Left kidney (tissue), 2 donors: ENCODE data around the gene SPEG. TPM values are rescaled to one million over a fixed set of nuclear protein-coding genes. Genes with fewer than 3 reads are reported as not detected.
A peak's percentile ranks its signal among the peaks of the same experiment; 100 is the strongest.

Experiments used
- DNase-seq: peaks from one replicate; pipeline ENCODE4 v3.0.0-alpha.2; 2013
- polyA plus RNA-seq: library from polyadenylated mRNA; unstranded; fragments of 120-200 nt; gene quantifications from one replicate; pipeline ENCODE4 v1.2.1, GENCODE V29; 2013; ENCODE audit not compliant: insufficient read length

SPEG gene
- polyA plus RNA-seq, 1 donor = 10.8 TPM

DNA sequence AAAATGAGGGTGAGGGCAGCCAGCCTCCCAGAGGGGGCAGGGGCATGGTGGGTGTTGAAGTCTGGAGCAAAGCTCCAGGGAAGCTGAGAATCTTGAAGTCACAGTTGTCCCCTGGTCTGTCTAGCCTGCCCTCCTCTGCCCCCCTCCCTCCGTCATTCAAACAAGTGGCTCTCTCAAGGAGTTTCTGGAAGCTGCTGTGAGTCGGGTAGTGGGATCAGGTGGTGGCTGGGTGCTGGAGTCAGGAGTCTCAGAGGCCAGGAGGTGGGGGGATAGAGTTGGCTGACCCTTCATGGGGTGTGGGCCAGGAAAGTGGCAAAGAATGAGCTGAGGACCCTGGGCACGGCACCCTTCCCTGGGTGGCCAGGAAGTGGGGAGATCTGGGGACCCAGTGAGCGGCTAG is 79.1 kb downstream of the SPEG start:
- no peak for DNase-seq

DNA sequence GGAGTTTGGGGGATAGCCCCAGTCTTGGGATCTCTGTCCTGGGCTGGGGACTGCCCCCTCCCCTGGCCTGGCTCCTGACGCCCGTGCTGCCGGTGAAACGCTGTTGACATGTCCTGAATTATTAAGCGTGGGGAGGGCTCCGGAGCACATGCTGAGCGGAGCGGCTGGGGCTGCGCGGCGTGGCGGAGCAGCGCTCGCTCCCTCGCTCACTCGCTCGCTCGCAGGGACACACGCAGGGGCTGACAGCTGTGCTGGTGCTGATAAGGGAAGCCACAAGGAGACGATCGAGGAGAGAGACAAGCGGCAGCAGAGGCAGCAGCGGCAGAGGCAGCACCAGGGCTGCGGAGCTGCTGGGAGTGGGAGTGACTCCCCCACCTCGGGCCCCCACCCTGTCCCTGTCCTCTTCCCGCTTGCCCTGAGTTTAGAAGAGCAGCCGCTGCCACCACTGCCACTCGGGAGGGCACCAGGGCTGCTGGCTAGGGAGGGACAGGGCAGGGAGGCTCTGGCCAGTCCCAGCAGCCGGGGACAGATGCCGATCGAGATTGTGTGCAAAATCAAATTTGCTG is 79.6 kb downstream of the SPEG start, which contains the start of gene ASIC4:
ASIC4 (plus strand) TSS at position 287 of the 566 bp plus-strand sequence; CDS start at position 530, 243 bp downstream.
- no peak for DNase-seq

DNA sequence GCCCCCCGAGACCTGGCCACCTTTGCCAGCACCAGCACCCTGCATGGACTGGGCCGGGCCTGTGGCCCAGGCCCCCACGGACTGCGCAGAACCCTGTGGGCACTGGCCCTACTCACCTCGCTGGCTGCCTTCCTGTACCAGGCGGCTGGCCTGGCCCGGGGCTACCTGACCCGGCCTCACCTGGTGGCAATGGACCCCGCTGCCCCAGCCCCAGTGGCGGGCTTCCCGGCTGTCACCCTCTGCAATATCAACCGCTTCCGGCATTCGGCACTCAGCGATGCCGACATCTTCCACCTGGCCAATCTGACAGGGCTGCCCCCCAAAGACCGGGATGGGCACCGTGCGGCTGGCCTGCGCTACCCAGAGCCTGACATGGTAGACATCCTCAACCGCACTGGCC is 80.2 kb downstream of the SPEG start:
- DNase-seq = no peak

DNA sequence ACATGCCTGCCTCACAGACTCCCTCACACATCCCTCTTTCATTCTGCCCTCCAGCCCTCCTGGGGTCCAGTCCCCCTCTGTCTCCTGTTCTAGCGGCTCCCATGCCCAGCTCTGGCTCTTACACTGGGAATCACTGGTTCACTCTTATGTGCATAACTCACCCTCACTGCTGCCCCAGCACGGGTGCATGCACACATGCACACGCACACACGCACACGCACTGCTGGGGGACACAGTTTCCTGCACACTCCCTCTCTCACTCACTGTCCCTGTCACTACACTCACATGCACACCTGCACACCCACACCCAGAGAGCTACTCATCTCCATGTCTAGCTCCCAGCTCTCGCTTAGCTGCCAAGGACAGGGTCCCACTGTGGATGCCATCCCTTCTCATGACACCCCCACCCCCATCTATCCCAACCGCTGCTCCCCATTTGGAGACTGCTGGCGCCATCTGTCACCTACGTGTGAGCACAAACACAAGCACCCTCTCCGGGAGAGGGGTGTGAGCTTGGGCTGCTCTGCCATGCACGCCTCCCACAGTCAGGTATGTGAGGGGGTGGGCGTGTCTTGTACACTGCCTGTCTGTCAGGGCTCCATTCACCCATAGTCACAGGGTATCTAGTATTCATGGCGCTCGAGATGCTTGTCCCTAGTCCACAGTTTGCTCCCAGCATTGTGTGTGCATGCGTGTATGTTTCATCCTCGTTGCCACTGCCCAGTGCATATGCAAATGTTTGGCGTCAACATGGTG is 81.4 kb downstream of the SPEG start:
- no peak for DNase-seq

DNA sequence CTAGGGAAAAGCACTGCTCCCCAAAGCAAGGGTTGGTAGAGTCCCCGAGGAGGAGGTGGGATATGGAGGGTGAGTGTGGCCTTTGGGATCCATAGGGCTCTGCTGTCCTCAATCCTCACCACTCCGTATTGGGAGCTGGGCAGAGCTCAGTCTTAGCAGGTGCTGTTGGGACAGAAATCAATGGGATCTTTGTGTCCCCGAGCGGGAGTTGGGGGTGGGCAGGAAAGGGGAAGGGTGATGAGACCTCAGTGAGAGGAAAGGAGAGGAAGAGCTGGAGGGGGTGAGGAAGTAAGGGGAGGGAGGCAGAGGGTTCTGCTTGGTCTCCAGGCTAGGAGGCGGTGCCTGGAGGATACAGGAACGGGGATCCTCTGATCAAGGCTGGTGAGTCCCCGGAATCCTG is 82.2 kb downstream of the SPEG start:
- no peak for DNase-seq

DNA sequence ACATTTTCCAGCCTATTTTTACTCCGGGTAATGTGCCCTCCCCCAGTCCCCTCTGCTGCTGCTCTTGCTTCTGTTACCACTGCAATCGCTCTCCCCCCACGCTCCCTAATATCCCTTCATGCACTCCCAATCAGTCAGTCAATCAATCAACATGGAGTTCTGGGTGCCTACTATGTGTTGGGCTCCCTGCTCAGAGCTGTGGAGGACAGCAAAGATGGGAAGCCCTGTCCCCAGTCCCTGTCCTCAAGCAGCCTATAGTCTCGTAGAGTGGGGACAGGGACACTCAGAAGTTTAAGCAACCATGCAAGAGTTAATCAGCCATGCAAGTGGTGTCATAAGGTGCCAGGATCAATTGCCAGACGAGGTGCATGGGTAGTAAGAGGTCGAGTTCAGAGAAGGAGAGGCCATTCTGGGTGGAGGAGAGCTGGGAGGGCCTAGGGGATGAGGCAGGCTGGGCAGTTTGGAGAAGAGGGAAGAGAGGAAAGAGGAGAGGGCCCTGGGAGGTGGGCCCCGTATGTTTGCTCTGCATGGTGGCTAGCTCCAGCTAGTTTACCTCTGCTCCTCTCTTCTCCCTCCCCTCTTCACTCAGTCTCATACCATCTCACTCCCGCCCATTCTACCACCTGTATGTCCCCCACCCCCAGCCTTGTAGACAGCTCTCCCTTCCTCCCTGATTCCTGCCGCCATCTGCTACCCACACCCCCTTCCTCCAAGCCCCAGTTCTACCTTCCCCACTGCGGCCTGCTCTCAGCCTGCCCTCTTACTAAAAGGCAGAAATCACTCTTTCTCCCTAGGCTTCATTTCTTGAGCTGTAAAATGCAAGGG is 83.5 kb downstream of the SPEG start:
- DNase-seq = no peak

DNA sequence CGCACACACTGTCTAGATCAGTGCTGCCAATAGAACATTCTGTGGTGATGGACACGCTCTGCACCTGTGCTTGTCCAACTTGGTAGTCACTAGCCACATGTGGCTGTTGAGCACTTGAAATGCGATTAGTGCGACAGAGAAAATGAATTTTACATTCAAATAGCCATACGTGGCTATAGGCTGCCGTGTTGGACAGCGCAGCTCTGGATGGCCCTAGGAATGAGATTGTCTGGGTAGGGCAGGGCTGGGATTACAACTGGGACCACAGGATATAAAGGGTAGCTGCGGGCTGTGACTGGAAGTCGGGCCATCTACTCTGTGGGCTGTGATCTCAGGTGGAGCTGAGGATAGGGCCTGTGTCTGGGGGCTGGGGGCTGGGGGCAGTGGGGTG is 84.9 kb downstream of the SPEG start:
- DNase-seq = no peak

DNA sequence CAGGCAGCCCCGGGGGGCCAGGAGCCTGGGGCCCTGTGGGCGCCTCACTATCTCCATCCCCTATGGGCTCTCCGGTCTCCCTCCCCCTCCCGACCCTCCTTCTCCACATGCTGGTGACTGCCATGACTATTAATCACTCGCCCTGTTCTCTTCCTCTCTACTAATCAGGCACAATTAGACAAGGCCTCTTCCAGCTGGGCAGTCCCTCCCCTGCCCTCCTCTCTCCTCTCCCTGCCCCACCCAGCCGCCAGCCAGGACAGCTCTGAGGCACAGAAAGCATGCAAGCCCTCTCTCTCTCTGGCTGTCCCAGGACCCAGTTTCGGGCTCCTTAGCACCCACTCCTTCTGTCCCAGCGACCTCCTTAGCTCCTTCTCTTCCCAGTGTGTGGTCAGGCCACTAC is 85.4 kb downstream of the SPEG start:
- DNase-seq = no peak

DNA sequence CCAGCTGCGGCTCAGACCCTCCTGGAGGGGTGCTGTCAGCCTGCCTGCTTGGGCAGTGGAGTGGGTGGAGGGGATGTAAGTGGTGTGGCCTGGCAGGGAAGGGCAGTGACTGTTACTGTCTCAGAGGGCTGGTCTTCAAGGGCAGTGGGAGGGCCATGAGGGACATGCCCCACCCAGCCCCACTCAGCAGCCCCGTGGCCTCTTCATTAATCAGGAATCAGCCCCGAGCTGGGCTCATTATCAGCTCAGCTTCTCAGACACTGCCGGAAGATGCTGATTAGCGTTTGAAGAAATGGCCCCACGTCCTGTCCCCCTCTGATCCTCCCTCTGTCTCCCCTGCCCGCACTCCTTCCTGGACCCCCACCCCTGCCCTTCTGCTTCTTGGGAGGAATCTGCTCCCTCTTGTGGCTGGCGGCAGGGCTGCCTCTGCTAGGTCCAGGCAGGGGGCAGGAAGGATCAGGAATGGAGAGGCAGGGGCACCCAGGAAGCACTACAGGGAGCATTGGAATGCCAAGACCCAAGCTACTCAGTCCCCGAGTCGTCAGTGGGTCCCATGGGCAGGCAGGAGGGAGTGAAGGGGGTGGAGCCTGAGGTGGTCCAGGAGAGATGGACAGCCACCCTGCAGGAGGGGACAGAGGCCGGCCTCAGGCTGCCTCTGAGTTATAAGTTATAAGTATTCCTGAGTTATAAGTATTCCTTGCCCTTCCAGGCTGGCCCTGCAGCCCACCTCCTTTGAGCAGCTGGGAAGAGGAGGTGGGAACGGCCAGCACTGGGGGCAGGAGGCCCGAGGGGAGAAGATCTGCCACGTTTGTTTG is 86.6 kb downstream of the SPEG start:
- no peak for DNase-seq

DNA sequence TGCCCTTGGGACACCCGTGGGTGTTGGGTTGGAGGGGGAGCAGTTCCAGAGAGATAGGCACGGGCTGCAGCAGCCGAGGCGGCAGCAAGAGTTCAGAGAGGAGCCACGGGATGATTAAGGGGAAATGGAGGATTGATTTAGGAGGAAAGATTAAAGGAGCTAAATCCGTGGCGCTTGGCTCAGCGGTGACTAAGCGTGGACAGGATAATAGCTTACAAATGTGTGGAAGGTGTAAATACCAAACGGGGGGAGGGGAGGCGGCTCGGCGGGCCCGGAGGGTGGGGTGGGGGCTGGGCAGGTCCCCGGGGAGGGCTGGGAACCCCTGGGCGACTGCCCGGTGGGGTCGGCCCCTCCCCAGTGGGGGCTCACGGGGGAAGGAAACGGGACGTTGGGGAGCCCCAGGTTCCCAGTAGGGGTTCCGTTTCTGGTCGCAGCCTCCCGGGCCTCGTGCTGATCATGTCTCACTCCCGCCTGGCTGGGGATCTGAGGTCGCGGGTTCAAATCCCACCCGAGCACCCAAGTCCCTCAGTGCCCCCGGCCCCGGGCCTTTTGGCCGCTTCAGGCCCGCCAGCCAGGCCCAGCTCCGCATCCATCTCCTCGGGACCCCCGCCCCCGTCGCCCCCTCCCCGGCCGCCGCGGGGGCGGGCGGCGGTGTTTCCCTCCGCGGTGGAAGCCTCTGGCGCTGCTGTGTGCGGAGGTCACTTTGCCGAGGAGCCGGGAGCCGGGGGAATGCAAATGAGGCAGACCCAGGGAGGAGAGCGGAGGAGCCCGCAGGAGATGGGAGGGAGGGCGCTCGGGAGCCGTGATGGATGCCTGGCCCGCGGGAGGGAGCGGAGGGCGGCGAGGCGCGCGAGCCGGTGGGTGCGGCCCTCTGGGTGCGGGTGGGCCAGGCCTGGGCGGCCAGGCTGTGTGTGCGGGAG is 87.7 kb downstream of the SPEG start:
- no peak for DNase-seq

DNA sequence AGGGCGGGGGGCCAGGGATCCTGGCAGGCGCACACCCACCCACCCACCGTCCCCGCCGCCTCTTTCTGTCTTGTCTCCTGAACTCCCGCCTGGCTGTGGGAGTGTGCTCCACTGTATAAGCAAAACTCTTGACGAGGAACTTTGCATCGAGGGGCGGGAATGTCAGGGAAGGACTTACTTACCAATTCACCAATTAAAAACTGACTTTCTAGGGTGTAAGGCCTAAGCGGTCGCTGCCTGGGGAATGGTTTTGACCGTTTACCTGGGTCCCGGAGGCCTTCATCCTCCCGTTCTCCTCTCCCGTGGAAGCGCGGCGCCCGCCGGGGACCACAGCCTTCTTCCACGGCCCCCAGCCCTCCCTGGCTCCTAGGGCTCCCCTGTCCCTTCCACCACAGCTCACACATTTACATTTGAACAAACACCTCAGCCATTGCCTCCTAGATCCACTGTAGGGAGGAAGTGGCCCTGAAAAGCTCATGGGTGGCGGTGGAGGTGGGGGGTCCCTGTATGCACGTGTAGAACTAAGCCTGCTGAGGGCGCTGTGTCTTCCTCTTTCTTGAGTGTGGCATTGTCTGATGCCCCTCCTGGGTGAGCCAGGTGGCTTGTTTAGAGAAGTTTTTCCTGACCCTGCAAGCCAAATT is 88.5 kb downstream of the SPEG start:
- DNase-seq = no peak

DNA sequence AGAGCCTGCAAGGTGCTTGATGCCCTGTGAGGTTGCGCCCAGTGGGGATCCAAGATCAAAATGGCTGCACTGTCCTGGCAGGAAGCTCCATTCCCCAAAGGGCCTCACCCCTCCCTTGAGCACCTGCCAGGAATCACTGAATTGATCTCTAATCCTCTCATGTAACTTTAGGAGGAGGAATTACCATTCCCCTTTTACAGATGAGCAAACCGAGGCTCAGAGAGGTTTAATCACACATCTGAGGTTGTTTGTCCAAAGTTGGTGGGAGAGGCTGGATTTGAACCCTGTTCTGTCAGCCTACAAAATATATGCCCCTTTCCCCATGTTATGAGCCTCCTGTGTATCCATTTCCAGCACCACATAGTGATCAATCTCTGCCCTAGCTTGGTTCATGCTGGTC is 90.2 kb downstream of the SPEG start:
- no peak for DNase-seq

DNA sequence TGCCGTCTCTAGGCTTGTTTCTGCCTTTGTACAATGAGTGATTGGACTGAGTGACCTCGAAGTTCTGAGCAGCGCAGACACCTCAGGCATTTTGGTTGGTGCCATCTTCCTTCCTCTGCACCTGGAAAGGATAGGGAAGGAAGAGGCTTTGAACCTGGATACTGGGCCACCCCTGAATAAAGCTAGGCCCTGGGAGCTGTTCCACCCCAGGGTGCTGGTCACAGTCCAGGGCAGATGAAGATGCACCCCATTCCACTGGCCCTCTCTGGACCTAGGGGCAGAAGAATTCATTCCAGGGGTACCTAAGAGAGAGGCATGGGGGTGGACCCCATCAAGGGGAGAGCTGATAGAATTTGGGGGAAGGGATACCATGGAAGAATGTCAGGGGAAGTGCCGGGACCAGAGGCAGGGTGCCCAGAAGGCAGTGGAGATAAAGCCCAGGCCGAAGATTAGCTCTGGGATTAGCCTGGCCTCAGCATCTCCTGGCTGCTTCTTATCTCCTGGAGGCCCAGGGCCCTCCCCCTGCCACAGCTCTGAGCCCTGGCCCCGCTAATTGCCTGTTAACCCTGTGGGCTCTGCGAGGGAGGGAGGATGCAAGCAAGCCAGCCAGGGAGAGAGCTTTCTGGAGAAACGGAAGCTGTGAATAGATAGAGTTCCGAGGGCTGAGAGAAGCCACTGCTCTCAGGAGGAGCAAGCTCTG is 91.0 kb downstream of the SPEG start:
- DNase-seq = no peak

DNA sequence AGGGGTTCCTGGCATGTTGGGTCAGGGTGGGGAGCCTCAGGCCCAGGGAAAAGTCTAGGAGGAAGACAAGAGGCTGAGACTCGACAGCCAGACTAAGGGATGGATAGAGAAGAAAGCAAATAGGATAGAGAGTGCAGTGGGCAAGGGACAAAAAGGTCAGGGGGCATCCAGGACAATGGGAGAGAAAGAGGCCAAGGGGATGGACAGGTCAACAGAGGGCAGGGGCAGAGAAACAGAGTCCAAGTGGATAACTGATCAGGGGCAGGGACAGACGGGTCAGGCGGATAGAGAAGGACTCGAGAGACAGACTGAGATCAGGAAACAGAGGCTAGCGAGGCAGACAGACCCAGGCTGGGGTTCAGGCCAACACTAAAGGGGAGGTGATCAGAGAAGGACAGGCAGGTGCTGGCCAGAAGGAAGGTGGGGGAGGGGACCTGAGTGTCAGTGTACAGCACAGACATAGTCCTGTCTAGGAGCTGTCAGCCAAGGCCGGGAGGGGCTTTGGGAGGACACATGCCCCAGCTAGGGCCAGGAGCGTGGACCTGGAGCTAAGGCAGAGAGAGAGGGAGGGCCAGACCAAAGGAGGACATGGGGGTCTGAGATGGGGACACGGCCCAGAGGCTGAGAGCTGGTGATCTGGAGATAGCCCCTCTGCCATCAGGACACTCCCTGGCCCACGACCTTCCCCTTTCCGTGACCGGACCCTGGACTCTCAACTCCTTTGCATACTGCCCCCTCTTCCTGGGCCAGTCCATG is 91.9 kb downstream of the SPEG start:
- no peak for DNase-seq

DNA sequence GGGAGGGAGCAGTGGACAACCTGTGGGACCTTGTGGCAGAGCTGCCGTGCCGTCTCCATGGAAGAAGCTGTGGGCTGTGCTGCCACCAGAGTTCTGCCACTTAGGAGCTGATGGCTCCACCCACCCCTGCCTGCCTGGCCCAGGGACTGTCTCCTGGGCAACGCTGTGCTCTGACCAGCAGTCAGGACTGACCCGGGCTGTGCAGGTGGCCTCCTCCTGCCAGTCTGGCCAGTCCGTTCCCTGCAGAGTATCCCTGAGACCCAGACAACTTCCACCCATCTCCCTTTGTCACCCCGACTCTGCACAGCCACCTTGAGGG is 92.4 kb downstream of the SPEG start:
- DNase-seq = no peak

DNA sequence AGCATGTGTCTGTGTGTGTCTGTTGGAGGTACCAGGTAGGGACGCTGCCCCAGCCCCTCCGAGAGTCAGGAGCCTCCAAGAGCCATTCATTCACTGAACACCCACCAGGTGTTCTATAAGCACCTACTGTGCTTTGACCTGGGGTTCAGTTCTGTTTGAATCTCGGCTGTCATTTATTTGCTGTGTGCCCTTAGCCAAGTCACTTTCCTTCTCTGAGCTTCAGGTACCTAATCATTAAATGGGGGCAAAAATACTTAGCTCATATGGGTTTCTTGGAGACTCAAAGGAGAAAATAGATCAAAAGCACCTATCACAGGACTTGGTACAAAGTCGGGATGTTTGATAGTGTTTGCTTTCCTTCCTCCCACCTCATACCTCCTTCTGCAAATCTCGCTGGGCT is 92.8 kb downstream of the SPEG start:
- DNase-seq = no peak

DNA sequence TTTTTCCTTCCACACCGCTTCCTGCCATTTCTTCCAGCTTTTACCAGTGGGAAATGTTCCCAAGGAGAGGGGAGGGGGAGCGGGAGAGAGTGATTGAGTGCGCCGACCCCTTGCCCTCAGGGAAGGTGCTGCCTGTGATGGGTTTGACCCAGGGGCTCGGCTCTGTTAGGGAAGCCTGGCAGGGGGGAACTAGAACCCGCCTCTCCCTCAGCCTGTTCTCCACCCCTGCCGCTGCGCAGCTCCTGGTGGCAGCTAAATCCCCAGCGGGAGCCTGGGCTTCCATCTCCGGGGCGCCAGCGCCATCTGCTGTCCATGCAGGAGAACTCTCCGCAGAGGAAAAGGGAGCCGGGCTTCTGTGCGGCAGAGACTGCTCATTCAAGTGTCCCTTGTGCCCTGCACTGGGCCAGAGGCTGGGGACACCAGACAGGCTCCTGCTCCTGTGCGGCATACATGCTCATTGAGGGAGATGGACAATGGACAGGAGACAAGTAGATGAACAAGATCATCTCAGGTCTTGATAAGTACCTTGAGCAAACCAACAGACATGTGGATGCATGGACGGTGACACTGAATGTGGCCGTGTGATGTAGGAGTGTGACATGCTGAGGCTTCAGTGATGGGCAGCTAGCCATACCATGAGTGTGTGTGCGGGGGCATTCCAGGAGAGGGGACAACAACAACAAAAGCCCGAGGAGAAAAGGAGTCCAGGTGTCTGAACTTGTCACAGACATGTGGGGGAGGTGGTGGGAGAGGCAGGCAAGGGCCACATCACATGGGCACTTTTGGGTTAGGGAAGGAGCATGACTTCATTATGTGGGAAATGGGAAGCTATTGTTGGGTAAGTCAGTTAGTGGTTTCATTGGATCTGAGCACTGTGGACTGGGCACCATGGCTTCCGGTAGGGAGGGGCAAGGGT is 95.7 kb downstream of the SPEG start:
- peak; percentile 79 for DNase-seq

DNA sequence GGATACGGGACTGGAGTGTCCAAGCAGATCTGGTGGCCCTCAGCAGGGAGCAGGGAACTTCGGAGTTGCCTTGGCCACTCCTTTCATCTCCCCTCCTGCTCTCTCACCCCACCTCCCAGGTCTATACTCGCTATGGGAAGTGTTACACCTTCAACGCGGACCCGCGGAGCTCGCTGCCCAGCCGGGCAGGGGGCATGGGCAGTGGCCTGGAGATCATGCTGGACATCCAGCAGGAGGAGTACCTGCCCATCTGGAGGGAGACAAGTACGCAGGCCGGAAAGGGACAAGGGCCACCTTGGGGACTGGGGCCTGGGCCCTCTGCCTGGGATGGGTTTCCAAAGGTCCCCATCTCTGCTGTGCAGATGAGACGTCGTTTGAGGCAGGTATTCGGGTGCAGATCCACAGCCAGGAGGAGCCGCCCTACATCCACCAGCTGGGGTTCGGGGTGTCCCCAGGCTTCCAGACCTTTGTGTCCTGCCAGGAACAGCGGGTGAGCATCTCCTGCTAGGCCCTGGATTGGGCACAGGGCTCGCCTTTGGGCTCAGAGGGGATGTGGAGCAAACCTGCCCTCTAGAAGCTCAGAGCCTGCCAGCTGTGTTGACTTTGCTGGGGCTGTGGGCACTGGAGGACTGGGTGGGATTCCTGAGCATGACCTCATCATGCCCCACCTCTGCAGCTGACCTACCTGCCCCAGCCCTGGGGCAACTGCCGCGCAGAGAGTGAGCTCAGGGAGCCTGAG is 97.2 kb downstream of the SPEG start:
- DNase-seq = no peak
